ENCODE data around the gene CD164L2. TPM values are rescaled to one million over a fixed set of nuclear protein-coding genes. Genes with fewer than 3 reads are reported as not detected.

The CD164L2 gene
- total RNA-seq, 4 donors from 2014 or later: not detected

DNA sequence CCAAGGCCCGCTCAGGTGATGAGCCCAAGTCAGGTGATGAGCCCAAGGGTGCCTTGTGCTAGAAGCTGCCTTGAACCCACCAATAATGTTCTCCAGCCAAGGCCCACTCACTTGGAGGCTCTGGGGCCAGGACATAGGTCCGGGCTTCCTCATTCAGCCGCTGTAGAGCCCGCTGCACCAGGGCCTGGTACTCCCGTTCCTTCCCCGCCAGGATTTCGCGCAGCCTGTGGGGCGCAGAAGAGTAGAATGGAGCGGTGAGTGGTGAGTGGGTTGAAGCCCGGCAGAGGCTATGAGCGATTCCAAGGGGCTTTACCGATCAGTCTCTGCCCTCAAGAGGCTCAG is 26.9 kb downstream of the CD164L2 start:
- TF ChIP-seq POLR2A (IDR thresholded peaks at IDR 0.05): no peak
- TF ChIP-seq, protein P1, sequence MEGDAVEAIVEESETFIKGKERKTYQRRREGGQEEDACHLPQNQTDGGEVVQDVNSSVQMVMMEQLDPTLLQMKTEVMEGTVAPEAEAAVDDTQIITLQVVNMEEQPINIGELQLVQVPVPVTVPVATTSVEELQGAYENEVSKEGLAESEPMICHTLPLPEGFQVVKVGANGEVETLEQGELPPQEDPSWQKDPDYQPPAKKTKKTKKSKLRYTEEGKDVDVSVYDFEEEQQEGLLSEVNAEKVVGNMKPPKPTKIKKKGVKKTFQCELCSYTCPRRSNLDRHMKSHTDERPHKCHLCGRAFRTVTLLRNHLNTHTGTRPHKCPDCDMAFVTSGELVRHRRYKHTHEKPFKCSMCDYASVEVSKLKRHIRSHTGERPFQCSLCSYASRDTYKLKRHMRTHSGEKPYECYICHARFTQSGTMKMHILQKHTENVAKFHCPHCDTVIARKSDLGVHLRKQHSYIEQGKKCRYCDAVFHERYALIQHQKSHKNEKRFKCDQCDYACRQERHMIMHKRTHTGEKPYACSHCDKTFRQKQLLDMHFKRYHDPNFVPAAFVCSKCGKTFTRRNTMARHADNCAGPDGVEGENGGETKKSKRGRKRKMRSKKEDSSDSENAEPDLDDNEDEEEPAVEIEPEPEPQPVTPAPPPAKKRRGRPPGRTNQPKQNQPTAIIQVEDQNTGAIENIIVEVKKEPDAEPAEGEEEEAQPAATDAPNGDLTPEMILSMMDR (IDR thresholded peaks at IDR 0.05): no peak
- no peak for TF ChIP-seq EP300 (IDR thresholded peaks at IDR 0.05)
- Histone ChIP-seq H3K4me1 (peaks cover 0 to 36% (median 3%) of the 10 kb centered on the region in 3 donors), H3K27me3 (no peaks in the 10 kb centered on the region), H3K36me3 (peaks cover 0 to 86% of the 10 kb centered on the region in 2 donors), H3K4me3 (no peak overlapping the region), H3K27ac (no peak overlapping the region), H3K9me3 (no peaks in the 10 kb centered on the region)
- no peak for ATAC-seq
- WGBS, 2 donors (ENCODE audit: low coverage in 1 of 2): 75 to 86% methylated on average over 1 to 2 of the region's 13 CpGs

DNA sequence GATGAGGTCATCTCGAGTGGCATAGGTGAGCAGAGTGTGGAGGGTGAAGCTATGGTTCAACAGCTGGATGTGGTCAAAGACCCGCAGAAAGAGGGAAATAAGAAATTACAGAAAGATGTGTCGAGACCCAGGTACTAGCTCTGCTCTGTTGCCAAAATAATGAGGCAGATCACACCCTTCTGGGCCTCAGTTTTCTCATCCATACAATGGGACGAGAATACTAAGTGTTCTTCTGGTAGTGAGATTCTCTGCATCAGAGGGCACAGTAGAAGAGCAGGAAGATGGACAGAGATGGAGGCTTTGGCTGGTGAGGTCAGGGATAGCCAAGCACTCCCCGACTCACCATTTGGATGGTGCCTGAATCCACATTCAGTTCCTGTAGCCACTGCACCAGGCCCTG is 27.4 kb downstream of the CD164L2 start:
- ATAC-seq: no peak
- H3K27ac ChIP-seq: no peak overlapping the region
- peaks cover 0 to 81% of the 10 kb centered on the region in 2 donors for H3K36me3 ChIP-seq
- H3K4me3 ChIP-seq: no peak overlapping the region
- TF ChIP-seq, protein P1 (IDR thresholded peaks at IDR 0.05): no peak
- TF ChIP-seq POLR2A (IDR thresholded peaks at IDR 0.05): no peak
- TF ChIP-seq EP300 (IDR thresholded peaks at IDR 0.05): no peak
- TF ChIP-seq POLR2AphosphoS5 (IDR thresholded peaks at IDR 0.05): no peak
- H3K27me3 ChIP-seq: peaks cover 5% of the 10 kb centered on the region
- H3K9me3 ChIP-seq: no peaks in the 10 kb centered on the region
- whole genome bisulfite sequencing, 2 donors (ENCODE audit: low coverage in 1 of 2): 82 to 92% methylated on average over 5 of the region's 5 CpGs
- peaks cover 0 to 36% (median 9%) of the 10 kb centered on the region in 3 donors for H3K4me1 ChIP-seq

DNA sequence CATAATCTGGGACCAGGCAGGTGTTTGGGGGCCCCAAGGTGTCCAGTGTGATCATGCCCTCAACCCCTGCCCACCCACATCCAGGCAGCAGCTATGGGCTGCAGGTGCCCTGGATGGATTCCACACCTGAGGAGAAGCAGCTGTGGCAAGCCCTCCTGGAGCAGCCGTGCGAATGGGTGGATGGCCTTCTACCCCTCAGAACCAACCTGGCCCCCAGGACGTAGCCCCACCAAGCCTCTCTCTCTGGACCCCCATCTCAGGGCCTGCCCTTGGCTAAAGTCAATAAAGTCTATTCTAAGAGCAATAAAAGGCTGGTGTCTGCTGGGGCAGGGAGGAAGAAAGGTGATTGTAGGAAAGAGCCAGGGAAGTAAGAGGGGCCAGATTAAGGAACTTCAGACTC is 29.5 kb downstream of the CD164L2 start:
- ATAC-seq: no peak
- WGBS, 2 donors (ENCODE audit: low coverage in 1 of 2): 80% methylated on average over 2 of the region's 3 CpGs; no CpG with 5 or more reads in 1 of the 2 donors
- Histone ChIP-seq H3K36me3 (peaks cover 0 to 60% of the 10 kb centered on the region in 2 donors), H3K27ac (no peak overlapping the region), H3K27me3 (peaks cover 25% of the 10 kb centered on the region), H3K4me1 (peaks cover 0 to 47% (median 23%) of the 10 kb centered on the region in 3 donors), H3K4me3 (no peak overlapping the region), H3K9me3 (no peaks in the 10 kb centered on the region)
- TF ChIP-seq POLR2AphosphoS5 (IDR thresholded peaks at IDR 0.05) (no peak), POLR2A (IDR thresholded peaks at IDR 0.05) (no peak)

- WGBS, 2 donors (ENCODE audit: low coverage in 1 of 2): 100% methylated on average over 3 of the region's 13 CpGs; no CpG with 5 or more reads in 1 of the 2 donors
- TF ChIP-seq, protein P1 (IDR thresholded peaks at IDR 0.05): no peak
- no peak for TF ChIP-seq POLR2AphosphoS5 (IDR thresholded peaks at IDR 0.05)
- no peak for TF ChIP-seq EP300 (IDR thresholded peaks at IDR 0.05)
- TF ChIP-seq POLR2A (IDR thresholded peaks at IDR 0.05): no peak
- peaks cover 0 to 45% (median 23%) of the 10 kb centered on the region in 3 donors for H3K4me1 ChIP-seq
- H3K27ac ChIP-seq: no peak overlapping the region
- no peak overlapping the region for H3K4me3 ChIP-seq
- H3K9me3 ChIP-seq: no peaks in the 10 kb centered on the region
- H3K27me3 ChIP-seq: peaks cover 29% of the 10 kb centered on the region
- ATAC-seq: no peak
- H3K36me3 ChIP-seq: peaks cover 0 to 56% of the 10 kb centered on the region in 2 donors
Measured at GRCh38 chr1:27353166-27353565, 30.0 kb downstream of the CD164L2 start.

DNA sequence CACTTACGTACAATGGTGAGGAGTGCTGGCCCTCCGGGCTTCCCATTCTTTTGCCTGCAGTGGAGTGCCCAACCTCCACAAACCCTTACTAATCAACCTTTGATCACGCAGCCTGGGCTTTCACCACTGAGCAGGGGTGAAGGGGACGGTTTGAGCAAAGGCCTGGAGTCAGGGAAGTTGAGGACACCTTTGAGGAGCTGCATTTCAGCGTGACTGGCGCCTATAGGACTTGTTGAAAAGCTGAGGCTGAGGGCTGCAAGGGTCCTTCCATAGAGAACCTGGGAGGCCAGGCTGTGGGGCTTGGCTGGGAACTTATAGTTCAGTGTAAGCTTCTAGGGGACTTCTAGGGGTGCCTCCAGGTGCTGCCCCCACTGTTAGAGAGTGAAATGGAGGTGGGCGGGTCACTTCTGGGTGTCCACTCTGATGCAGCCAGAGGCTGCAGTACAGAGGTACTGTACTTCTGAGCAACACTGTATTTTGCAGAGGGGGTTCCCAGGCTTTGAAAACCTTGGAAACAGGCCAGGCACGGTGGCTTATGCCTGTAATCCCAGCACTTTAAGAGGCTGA is 31.5 kb downstream of the CD164L2 start:
- ATAC-seq: no peak
- WGBS, 2 donors (ENCODE audit: low coverage in 1 of 2): 10% methylated on average over 2 of the region's 8 CpGs; no CpG with 5 or more reads in 1 of the 2 donors
- TF ChIP-seq EP300 (IDR thresholded peaks at IDR 0.05) (no peak), POLR2AphosphoS5 (IDR thresholded peaks at IDR 0.05) (no peak), POLR2A (IDR thresholded peaks at IDR 0.05) (no peak)
- TF ChIP-seq, protein P1 (IDR thresholded peaks at IDR 0.05): no peak
- Histone ChIP-seq H3K4me3 (no peak overlapping the region), H3K27me3 (peaks cover 44% of the 10 kb centered on the region), H3K4me1 (peaks cover 0 to 31% (median 20%) of the 10 kb centered on the region in 3 donors), H3K27ac (peak overlapping the region in 3 of 4 donors; percentile 27 to 57 (median 48)), H3K9me3 (no peaks in the 10 kb centered on the region), H3K36me3 (peaks cover 0 to 40% of the 10 kb centered on the region in 2 donors)

All from gastroesophageal sphincter (tissue), 4 donors.